HG02610 (cell line): ENCODE data around the gene RAD51B.

ENCODE experiments used
- ATAC-seq: cut with Tn5 transposase; IDR thresholded peaks from one replicate; pipeline ENCODE4 v1.9.1; 2021; ENCODE audit warnings: mild to moderate bottlenecking, moderate library complexity; ENCODE audit not compliant: unreplicated experiment

RAD51B gene

DNA sequence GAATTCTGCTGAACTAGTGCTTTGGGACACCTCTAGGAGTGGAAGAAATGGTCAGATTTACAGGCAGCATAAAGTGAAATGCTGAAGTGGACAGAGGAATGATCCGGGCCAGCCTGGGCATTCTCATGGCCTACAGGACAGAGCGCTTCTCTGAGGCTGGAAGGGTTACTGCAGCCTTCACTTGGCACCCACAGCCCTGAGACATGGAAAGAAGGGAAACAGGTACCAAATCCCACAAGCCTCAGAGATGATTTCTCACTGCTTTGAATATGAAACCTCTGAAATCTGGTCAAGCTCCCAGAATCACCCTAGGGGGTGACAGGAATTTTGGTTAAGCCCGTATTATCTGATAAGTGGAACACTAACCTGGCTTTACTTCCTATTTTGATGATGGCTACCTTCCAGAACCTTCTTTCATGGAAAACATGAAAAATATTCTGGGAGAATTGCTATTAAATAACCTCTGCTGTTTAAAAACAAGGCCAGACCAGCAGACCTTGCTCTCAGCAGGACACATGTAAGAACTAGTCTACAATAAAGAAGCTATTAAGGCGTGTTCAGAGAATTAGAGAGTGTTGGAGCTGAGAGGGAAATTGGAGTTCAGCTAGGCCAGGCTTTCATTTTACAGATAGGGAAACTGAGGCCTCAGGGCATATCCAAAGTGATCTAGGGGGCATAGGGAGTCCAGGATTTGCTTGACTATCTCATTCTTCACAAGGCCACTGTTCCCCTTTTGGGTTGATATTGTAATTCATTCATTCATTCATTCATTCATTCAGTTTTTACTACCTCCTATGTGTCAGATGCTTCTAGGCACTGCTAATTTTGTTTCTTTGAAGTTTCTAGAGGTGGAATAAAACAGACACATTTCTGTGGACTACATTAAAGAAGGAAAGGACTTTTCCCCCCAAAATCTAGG, 691.8 kb downstream of the RAD51B start:
- no peak for ATAC-seq

DNA sequence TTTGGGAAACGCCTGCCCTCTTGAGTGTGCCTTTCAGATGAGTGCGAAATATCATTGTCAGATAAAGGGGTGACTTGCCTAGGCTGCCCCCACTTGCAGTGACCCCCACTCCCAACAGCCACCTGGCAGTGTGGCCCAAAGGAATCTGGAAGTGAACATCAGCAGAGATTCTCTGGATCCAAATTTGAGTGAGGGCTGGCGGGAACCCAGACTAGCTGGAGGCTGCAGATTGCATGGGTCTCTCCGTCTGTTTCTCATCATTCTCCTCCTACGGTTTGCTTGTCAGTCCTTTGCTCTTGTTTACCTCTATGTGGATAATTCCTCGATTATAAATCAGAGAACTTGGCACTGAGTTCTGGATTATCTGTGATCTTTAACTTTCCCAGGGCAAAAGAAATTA, 692.5 kb downstream of the RAD51B start:
- no peak for ATAC-seq

DNA sequence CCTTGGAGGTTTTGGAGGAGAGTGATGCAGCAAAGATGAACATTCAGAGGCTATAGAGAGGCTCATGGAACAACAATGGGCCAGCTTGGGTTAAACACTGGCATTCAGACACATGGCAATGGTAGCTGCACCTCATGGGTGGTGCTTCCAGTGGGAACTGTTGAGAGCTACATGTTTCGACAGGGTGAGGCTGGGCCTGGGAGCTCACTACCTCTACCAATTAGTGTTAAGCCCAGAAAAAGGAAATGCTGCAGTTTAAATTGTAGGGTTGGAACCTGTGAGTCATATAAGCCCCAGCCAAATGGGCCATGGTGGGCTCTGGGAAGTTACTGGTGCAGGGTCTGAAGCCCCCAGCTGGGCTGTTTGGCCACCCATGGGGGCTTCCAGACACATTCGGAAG, 693.6 kb downstream of the RAD51B start:
- ATAC-seq, result peak; percentile 17

DNA sequence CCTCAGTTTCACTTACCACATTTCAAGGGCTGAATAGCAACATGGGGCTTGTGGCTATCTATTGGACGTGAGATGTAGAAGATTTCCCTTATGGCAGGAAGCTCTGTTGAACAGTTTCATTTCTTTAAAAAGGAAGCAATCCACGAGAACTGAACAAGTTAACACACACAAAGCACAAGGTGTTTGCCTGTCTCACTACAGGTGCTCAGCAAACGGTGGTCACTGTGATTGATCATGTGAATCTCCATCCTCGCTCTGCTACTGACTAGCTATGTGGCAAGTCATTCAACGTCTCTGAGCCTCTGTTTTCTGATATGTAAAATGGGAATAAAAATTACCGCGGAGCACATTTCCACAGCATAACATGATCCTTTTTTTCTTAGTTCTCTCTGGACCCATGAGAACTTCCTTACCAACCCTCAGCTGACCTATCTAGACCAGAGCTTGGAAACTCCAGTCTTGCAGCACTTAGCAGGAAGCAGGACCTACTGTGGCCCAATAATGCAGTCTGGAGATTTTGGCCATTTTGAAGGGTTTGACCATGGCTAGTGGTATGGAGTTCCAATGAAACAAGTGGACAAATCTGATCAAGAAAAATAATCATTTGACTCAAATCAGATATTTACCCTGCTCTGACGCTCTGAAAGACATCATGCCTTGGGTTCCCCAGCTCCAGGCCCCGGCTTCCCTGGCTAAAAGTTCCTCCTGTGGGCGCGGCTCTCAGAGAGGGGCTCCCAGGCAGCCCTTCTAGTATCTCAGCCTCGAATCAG, 694.4 kb downstream of the RAD51B start:
- peak; percentile 86 for ATAC-seq

DNA sequence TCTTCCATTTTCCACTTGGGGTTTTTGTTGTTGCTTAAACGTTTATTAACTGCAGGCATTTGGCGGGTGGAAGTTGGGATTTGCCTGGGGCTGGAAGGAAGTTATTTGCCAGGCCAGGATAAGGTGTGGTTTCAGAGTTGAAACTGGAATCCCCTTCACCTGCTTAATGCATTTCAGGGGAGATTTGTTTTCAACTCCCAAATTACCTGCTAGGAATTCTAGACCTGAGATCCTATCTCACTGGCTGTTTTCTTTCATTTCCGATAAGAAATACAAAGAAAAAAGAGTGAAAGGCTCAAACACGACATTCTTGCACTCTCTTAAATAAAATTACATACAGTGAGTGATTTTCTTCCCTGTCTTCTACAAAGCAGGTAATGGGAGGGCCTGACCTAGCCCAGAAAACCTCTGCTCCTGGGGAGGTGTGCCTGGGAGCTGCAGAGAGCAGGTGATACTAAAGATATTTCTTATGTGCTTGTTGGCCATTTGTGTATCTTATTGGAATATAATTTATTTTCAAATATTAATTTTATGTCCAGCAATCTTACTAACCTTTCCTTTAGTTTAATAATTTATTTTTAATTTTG, 695.1 kb downstream of the RAD51B start:
- no peak for ATAC-seq

DNA sequence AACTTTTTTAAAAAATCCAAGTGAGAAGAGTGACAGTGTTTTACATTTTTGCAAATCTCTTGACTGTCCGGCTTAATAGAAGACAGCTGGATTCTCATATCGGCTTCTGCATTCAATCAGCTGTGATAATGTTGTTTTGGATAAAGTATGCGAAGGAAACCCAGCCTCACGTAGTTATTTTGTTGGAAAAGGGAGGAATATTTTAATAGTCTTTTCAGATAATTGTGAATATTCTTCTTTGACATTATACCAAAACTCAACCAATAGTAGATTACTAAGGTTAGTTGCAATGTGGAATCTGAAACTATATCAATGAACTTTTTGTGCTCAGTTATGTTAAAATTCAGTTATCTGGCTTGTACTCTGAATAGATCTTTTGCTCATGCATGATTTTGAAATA, 696.8 kb downstream of the RAD51B start:
- no peak for ATAC-seq

DNA sequence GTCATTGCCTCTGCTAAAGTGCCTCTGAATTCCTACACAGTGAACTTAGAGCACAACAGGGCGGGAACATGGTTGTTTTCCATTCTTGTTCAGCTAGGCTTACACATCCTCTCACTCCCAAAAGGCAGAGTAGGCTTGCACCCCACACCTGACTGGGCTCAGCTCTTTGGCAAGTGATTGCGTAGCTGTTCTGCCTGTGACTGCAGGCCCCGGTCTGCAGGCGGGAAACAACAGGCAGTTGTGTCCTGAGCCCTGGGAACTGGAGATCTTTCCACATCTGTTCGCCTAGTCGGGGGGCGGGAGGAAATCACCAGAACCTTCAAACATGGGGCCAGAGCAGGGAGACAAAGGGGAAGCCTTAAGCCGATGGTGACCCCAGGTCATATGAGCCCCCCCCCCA, 698.6 kb downstream of the RAD51B start:
- no peak for ATAC-seq

DNA sequence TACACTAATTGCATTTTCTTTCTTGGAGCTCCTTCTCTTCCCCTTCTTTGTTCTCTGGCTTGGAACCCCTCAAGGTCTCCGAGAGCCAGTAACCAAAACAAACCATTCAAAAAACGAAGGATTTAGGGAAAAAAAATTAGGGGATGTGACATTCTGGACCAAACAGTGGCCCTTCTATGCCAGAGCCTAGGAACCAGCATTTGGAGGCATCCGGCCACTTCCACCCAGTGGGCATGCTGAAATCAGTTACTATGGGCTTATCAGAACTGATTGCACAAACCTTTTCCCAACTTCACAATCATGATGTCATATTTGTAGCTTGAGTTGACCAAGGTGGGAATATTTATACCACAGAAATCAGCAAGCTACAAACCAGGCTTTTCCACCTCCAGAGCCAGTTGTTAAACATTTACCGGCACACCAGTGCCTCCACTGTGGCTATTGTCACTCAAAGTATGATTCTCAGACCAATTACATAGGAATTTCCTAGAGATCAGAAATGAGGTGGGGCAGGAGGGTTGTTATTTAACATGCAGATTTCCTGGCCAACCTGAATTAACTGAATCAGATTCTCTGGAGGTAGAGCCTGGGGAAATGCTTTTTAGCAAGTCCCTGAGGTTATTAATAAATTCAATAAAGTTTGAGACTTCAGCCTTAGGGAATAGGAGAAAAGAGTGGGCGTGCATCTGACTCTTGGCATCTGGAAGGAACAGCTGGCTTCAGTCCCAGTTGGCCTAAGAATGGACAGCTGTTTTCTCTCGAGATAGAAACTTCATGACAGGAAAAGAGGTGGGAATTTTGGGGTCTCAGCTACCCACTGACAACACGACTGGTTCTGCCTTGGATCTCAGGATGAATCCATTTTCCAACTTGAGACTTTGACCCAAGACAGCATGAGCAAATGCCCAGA, 699.4 kb downstream of the RAD51B start:
- no peak for ATAC-seq

DNA sequence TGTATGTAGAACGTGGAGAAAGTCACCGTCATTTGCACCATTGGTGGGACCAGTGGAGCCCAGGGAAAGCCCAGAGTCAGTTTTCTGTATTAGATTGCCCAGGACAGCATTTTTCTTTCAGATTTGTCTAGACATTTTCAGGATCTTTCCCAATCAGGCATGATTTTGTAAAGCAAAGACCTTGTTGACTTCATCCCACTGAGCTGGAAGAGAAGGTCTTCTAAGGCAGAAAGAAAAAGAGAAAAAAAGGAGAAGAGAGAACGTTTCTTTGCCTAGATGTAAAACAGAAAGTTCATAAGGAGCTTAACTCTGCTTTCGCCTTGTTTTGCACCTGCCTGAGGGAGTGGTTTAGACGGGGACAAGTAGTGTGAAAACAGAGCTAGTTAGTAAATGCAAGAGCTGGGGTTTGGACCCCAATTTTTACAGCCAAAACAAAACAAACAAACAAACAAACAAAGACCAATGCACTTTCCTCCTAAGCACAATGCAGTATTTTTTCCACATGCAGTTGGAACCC, 700.1 kb downstream of the RAD51B start:
- ATAC-seq, result no peak

DNA sequence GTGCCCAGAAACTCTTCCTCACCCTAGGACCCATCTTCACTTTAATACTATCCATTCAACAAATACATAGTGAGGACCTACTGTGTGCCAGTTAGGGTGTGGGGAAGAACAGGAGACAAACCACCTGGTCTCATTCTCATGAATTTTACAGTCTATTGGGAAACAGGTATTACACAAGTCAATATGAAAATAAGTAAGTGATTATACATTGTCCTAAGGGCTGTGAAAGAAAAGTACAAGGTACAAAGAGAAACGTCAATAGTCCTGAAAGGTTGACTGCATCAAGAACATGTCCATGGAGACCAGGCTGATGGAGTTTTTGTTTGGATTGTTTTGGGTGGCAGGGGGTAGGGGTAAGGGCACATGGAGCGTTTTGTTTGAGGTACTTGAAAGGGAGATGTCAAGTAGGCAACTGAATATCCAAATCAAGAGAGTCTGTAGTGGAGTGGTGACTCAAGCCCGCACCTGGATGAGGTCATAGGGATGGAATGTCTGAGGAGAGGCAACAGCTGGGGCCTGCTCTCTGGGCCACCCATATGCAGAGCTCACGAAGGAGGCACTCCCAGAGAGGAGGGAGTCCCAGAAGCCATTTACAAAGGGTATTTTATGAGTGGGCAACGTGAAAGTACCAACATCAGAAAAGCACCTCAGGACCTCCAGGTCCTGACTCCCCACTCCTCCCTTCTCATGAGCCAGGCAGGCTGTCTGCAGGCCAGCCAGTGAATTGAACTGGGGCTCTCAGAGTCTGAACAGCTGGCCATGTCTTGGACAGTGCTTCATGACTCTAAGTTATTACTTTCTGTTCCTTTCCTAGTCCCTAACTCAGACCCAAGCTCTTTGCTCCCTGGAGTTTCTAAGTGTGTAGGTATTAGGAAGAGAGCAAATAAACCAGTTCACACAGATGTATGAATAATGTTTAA, 701.3 kb downstream of the RAD51B start:
- no peak for ATAC-seq

DNA sequence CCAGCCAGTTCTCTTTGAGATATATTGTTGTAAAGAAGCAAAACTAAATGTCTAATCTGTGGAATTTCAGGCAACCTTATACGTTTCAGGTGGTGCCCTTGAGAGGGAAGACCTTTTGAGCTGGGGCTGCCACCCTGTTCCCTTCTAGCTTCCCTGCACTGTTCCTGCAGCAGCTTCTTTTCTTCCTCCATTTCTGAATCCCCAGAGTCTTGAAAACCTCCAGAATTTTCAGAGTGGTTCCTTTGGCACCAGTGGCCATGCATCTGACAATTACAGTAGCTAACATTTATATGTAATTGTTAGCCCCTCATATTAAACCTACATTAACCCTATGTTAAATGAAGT, 702.0 kb downstream of the RAD51B start:
- ATAC-seq, result no peak

DNA sequence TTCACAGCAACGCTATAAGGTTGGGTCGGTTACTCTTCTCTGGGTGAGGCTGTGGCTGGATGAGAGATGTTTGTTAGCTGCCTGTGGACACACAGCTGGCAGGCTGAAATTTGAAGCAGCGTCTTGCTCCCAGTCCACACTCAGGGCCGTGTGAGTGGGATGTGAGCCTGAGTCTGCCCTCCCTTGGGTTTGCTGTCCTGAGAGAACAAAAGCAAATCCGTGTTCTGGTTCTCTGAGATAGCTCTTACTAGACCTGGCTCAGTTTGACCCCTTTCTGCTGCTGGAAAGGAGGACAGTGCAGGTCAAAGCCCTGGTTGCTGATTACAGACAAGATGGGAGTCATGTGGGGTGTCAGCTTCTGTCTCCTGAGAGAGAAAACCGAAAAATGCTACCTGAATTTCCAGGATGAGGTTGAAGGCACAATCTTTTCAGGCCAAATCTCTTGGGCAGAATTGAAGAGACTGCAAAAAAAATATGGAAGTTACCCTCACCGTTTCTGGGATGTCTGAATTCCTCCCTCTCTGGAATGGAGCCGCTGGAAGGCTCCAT, 702.5 kb downstream of the RAD51B start:
- ATAC-seq, result no peak

DNA sequence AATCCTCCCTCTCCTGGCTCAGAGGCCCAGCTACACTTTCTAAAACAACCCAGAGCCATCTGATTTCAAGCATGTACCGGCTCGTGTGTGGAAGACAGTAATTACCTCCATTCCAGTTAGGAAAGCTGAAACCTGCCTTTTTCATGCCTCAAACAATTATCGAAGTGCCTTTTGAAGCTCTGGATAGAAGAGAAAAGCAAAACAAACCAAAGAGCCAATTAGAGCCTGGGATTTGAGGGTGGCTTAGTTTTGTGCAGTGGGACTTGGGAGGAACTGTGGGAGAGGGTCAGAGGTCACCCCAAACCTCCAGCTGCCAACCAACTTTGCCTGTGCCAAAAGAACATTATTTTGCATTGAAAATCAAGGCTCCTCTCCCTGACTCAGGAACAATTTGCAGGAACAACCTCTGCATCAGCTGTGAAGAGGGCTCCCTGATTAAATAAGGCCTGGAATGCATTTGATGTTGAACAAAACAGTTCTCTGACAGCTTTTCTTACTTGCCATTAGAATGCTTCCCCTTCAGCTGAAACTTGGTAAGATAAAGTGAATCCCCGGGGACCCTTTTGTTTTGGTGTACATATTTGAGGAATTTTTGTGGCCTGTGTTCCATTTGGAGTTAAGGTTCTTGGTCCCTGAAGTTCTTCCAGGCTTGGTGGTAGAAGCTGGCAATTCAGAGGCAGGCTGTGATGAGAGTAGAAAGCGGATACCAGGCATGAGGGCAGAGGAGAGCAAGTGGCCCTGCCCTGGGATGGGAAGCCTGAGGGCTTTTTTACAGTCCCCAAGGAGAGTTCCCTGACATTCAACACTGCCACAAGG, 703.1 kb downstream of the RAD51B start:
- no peak for ATAC-seq

DNA sequence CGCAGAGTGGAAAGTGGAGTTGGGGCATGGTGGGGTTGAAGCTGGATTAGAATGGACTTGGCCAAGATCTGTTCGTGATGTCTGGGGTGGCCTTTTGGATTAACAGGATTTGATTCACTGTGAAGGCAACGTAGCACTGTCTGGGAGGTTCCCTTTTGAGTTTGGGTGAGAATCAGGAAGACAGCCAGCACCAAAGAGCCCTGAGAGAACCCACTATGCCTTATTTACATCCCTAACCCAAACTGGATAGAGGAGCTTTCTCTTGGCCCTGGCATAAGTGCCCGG, 703.7 kb downstream of the RAD51B start:
- ATAC-seq, result no peak

DNA sequence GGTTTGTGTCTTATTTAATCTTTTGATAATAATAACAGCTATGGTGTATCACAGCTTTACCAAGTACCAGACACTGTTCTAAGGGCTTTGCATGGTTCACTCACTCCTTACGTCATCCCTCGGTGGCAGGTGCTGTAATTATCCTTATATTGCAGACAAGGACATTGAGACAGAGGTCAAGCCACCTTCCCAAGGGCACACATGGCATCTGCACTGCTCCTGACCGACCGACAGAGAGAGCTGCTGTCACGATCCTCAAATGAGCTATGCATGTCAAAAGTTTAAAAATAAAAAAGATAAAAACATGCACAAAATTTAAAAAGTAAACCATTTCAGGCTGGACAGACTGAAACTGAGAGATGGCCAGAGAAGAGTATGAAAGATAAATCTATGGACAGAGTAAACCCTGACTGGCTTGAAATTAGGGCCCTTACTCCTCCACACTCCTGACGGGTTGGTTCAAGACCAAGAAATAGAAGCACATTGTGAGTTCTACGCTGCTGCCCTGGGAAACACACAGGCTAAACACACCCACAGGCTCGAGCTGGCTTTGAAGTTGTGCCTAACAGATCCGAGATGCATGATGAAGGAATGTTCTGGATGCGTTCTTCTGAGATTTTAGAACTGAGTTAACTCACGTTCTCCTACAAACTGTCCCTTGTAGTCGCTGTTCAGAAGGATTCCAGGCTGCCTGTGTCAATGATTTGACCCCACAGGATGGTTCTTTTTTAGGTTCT, 704.6 kb downstream of the RAD51B start:
- ATAC-seq, result no peak

DNA sequence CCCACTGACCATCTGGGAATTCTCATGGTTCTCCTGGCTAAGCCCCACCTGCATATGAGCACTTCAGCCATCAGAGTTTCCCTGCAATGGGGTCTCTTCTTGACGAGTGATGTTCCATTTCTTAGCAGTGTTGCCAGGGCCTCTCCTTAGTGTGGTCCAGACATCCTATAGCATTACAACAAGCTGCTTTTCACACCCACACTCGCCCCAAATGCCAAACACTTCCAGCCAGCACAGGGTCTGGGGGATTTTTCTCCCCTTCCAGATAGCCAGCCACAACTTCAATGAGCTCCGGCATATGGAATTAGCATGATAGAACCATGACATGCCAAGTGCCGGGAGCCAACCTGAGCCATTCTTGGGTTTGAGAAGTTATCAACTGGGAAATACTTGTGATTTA, 705.9 kb downstream of the RAD51B start:
- no peak for ATAC-seq

DNA sequence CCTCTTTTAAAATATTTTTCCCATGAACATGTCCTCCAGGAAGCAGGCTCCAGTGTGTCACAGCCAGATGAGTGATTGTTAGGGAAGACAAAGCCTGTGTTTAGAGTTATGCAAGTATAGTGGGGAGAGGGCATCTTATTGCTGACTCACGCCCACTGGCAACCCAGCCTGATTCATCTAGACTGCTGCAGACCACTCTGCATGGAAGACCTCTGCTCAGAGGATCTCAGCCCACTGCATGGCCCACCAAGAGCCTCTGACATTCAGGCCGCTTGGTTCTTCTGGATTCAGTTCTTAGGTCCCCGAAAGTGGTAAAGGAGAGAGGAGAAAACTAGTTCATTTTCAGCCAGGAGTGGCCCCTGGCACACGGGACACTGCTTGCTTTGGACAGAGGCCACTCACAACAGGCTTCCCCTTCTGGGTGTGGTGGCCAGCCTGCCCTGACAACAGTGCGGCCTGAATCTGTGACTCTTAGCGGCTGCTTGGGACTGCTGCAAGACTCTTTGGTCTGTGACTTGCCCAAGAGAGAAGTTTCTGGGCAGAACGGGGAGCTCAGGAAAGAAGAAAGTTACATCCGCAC, 707.0 kb downstream of the RAD51B start:
- ATAC-seq, result no peak
